Stimulated activated CD4-positive, alpha-beta T cell treated with anti-CD3 and anti-CD28 coated beads, Interleukin-2, amount 100 ng/mL, for 4 hours (primary cell): ENCODE results near the gene NTM.

Source experiments
- DNase-seq: peaks from one replicate; pipeline ENCODE4 v3.0.0-alpha.2; 2020; ENCODE audit warnings: low read depth

The NTM gene

DNA sequence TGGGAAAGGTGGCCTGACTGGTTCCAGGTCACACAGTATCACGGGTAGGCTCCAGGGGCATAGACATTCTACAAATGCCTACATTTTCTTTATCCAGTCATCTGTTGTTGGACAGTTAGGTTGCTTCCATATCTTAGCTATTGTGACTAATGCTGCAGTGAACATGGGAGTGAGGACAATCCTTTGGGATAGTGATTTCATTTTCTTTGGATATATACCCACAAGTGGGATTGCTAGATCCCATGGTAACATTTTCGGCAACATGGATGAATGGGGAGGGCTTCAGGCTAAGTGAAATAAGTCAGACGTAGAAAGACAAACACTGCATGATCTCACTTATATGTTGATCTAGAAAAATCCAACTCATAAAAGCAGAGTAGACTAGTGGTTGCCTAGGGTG lies 744.3 kb downstream of the NTM start:
- DNase-seq = no peak

GRCh38 chr11:132115454-132115853 lies 745.0 kb downstream of the NTM start:
- no peak for DNase-seq

GRCh38 chr11:132116516-132116915 lies 746.1 kb downstream of the NTM start:
- DNase-seq = no peak

- DNase-seq = no peak
These were observed 748.2 kb downstream of the NTM start for GRCh38 chr11:132118661-132119060.

DNA sequence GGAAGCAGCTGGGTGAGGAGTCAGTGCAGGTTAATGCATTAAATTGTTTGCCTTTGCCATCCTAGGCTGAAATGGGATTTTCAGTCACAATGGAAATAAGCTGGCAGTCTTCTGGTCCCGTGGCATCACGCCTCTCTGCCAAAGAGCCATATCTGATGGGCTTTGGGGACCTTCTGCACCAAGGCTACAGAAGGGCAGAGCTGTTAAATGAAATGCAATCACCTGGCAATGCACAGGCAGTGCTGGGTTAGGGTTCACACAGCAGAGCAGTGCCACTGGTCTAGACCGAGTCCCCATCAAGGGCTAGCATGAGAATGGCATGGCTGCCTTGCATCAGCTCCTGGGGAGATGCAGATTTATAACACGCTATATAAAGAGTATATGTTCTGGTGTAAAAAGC lies 749.2 kb downstream of the NTM start:
- DNase-seq = no peak

- no peak for DNase-seq
These were observed 752.3 kb downstream of the NTM start for GRCh38 chr11:132122735-132123134.

- DNase-seq = no peak
These were observed 753.0 kb downstream of the NTM start for GRCh38 chr11:132123449-132123848.

DNA sequence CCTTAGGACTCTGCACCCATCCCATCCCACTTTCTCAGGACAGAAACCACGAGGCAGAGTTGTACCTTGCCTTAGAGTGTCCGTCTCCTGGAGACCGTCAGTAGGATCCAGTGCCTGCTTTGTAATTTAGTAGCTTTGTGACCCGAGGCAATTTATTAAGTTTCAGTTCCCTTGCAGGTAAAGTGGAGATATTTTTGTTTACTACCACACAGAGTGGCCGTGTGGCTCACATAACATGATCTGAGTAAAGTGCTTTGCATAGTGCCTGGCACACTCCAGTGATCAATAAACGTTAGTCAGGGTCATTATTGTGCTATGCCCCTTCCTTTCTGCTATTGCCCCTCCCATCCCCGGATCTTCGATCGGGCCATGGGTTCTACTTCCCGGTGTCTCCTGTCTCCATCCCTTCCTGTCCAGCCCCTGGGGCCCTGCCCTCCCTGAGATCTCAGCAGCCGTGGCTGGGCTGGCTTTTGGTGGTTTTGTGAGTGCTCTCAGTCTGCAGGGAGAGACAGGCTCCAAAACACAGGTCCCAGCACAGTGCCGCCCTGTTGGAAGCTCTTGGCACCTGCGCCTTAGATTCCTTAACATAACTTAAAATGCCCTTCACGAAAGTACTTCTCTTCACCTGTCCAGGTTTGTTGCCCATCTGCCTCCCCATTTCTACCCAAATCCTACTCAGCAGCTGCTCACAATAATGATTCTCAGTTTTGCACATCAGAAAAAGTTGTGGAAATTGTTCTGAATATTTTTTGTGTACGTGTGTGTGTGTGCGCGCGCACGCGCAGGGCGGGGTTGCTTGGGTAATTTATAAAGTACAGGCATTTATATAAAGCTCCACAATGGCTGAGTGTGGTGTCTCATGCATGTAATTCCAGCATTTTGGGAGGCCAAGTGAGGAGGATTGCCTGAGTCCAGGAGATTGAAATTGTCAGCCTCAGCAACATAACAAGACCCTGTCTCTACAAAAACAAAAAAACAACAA lies 753.7 kb downstream of the NTM start:
- DNase-seq = no peak

- no peak for DNase-seq
These were observed 755.8 kb downstream of the NTM start for GRCh38 chr11:132125988-132126871.

- no peak for DNase-seq
These were observed 756.8 kb downstream of the NTM start for GRCh38 chr11:132126973-132127899.

- no peak for DNase-seq
These were observed 757.5 kb downstream of the NTM start for GRCh38 chr11:132127900-132128288.

DNA sequence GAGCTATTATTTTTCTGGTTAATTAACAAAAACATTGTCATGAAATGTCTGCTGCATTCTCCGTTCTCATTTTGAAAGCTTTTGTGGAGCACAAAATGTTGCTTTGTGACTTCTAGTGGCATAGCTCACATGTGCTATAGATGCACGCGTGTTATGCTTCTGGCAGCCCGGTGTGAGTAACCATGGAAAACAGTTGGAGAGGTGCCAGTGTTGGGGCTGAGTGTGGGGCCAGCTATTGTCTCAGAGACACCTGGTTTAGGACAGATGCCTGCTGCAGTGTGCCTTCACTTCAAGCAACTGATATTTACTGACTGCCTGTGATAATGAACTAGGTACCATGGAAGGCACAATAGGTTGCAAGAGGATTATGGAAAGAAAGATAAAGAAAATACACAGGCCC lies 760.6 kb downstream of the NTM start:
- DNase-seq = no peak

GRCh38 chr11:132131961-132132360 lies 761.5 kb downstream of the NTM start:
- DNase-seq = no peak

GRCh38 chr11:132134322-132134721 lies 763.9 kb downstream of the NTM start:
- no peak for DNase-seq

DNA sequence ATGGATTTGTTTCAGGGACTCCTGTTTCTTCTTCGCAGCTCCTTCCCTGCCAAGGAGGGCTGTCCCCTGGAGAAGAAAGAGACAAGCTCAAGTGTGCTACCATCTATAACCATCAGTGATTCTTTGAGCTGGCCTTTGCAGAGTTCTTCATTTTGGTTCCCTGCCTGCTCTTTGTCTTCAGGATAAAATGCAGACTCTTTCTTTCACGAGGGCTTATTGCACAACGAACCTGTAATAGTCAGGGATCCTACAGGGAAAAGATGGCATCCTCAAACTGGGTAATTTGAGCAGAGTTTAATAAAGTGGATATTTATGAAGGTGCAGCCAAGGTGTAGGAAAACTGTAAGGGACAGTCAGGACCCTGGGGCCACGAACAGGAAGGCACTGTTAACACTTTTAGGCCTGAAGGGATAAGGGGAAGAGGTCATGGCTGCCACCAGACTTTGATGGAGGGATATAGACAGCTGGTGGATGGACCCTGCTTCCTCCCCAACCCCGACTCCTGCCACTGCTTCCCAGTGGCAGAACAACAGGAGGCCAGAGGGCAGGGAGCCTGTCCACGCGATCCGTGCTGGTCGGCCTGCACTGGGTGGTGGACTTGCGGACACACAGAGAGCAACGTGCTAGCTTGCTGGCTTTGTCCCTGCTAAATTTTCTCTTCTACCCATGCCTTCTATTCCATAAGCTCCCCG lies 767.0 kb downstream of the NTM start:
- no peak for DNase-seq

- DNase-seq = no peak
These were observed 767.5 kb downstream of the NTM start for GRCh38 chr11:132137981-132138313.

DNA sequence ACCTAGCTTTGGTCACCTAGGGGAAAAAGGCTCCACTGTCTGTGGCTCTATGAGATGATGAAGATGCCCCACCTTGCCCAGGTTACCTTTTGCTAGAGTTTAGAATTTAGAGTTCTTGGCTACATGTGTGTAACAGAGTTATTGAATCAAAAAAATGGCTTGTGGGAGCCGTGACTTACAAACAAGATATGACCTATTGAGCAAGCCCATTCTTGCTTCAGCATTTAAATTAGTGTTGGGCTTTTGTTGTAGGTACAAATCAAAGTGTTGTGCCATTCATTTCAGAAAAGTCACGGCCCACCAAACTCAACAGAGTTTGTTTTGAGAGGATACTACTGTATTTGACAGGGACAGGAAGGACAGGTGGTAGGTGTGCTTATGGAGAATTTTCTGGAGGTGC lies 768.8 kb downstream of the NTM start:
- no peak for DNase-seq

DNA sequence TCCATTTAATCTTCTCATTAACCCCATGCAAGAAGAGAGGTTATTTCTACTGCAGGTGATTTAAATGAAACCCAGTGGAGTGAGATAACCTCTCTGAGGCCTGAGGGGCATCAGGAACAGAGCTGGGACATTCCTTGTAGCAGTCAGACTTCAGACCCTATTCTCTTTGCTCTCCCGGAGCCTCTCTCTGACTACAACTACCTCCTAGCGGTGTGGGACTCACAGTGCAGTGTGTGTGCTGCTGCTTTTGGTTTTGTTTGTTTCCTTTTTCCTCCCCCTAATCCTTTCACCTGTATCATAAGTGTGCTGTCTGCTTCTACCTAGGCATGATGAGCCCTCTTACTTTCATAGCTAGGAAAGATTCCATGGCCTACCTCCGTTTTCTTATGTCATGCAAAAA lies 769.6 kb downstream of the NTM start:
- no peak for DNase-seq

DNA sequence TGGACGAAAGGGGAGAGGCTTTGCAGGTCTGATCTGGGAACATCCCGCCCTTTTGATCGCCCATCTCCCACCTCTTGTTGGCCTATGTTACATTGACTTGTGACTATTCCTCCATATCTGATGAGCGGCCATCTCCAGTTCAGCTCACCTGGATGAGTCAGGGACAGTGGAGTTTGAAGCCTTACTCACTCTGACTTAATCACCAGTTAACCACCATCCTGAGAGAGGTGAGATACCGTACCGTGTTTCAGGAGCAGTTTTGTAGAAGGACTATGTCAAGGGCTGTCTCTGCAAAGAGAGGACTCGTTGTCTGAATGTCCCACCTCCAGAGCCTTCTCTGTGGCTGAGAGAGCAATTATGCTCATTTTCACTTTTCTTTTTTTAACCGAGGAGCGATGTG lies 771.7 kb downstream of the NTM start:
- no peak for DNase-seq

DNA sequence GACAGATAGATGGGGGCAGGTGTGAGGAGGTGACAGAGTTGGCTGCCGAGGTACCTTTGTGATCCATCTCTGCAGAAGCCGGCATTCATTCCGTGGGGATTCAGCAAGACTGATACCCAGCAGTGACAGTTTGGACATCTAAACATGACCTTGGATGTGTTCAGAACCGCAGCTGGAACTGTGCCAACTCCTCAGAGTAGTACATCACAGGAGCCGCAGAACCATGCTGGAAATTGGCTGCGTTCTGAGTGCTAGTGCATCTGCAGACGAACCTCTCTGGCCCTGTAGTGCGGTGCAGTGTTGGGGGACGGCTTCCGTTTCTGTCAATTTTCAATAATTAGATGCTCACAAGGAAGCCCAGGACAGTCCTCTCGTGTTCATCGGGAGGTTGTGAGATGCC lies 772.1 kb downstream of the NTM start:
- DNase-seq = no peak

GRCh38 chr11:132147464-132147863 lies 777.0 kb downstream of the NTM start:
- DNase-seq = no peak
